ENCODE measurements around the gene STAM2.

STAM2 gene

GRCh38 chr2:152075461-152076050 lies 100.0 kb downstream of the STAM2 start:
- in situ Hi-C loops (cut with HindIII; ENCODE audit: low sequenced_read_pairs): no loop called here

- in situ Hi-C loops (cut with HindIII; ENCODE audit: low sequenced_read_pairs): no loop called here
Measured at GRCh38 chr2:152072011-152072410, 103.6 kb downstream of the STAM2 start.

- in situ Hi-C loops (cut with HindIII; ENCODE audit: low sequenced_read_pairs): no loop called here
Measured at GRCh38 chr2:152071518-152071917, 104.0 kb downstream of the STAM2 start.

- in situ Hi-C loops (cut with HindIII; ENCODE audit: low sequenced_read_pairs): no loop called here
Measured at GRCh38 chr2:152071092-152071491, 104.5 kb downstream of the STAM2 start.

- in situ Hi-C loops (cut with HindIII; ENCODE audit: low sequenced_read_pairs): no loop called here
Measured at GRCh38 chr2:152068226-152068625, 107.3 kb downstream of the STAM2 start.

GRCh38 chr2:152067823-152068222 lies 107.7 kb downstream of the STAM2 start:
- in situ Hi-C loops (cut with HindIII; ENCODE audit: low sequenced_read_pairs): no loop called here

Data from DLD1 (cell line).